GM12878 (cell line): ENCODE measurements around the gene NPR1.

Experiments used
- KAT2A ChIP-seq: conservative IDR thresholded peaks from 2 replicates; pipeline ENCODE4 v1.6.1; 2011; ENCODE audit warnings: low read depth, low read length; ENCODE audit not compliant: control insufficient read depth
- TAF1 ChIP-seq: IDR thresholded peaks from 2 replicates; pipeline ENCODE4 v1.6.1; 2011; ENCODE audit warnings: mild to moderate bottlenecking, low read depth, low read length, borderline replicate concordance
- TF ChIP-seq, protein P1 (sequence below), 3 experiments: IDR thresholded peaks in 2 of 3; conservative IDR thresholded peaks in 1 of 3; 2 replicates each; pipeline ENCODE4 v1.5.1; 2011; ENCODE audit warnings: low read depth in 3 of 3, low read length in 3 of 3, mild to moderate bottlenecking in 3 of 3, control low read depth in 2 of 3, moderate library complexity in 2 of 3, inconsistent platforms in 1 of 3, mixed read lengths in 1 of 3; ENCODE audit not compliant: control insufficient read depth in 2 of 3, insufficient read depth in 1 of 3; ENCODE audit errors: extremely low read depth in 1 of 3

DNA sequence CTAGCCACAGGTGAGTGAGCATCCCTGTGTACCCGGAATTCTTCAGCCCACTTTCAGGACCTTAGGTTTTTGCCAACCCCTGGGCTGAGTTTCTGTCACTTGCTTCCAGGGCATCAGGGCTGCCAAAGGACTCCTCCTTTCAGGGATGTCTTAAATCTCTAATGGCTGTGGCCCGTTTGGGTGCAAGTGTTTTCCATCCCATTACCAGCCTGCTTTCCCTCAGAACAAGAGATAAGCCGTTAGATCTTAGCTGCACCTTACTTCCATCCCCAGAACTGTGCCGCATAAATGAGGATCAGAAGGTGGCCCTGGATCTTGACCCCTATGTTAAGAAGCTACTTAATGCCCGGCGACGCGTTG is 19.3 kb upstream of the NPR1 start:
- TF ChIP-seq, protein P1, sequence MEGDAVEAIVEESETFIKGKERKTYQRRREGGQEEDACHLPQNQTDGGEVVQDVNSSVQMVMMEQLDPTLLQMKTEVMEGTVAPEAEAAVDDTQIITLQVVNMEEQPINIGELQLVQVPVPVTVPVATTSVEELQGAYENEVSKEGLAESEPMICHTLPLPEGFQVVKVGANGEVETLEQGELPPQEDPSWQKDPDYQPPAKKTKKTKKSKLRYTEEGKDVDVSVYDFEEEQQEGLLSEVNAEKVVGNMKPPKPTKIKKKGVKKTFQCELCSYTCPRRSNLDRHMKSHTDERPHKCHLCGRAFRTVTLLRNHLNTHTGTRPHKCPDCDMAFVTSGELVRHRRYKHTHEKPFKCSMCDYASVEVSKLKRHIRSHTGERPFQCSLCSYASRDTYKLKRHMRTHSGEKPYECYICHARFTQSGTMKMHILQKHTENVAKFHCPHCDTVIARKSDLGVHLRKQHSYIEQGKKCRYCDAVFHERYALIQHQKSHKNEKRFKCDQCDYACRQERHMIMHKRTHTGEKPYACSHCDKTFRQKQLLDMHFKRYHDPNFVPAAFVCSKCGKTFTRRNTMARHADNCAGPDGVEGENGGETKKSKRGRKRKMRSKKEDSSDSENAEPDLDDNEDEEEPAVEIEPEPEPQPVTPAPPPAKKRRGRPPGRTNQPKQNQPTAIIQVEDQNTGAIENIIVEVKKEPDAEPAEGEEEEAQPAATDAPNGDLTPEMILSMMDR (IDR thresholded peaks at IDR 0.05 in 2 of 3, conservative IDR thresholded peaks at IDR 0.05 in 1 of 3; ENCODE audit: control insufficient read depth in 2 of 3, extremely low read depth in 1 of 3, insufficient read depth in 1 of 3, low read depth in 3 of 3, low read length in 3 of 3): no peak
- no peak for TF ChIP-seq KAT2A
- TF ChIP-seq TAF1: no peak
